ENCODE results near the gene ABI1.

GRCh38 chr10:26799342-26799741 is 61.4 kb downstream of the ABI1 start:
- TF ChIP-seq CTCF (IDR thresholded peaks at IDR 0.05; ENCODE audit: low read length) = no peak
- TF ChIP-seq EZH2 (IDR thresholded peaks at IDR 0.05; ENCODE audit: borderline replicate concordance, low read length) = no peak
